PC-9 (cell line): ENCODE results near the gene ZBTB48. TPM values are rescaled to one million over a fixed set of nuclear protein-coding genes. Genes with fewer than 3 reads are reported as not detected.

Source experiments
- BruUV-seq: library from RNA; stranded (reverse); fragments of 400-500 nt; replicated peaks from 2 replicates; lab custom pipeline; 2021; lab: Mats Ljungman, UMichigan
- CTCF ChIA-PET: fragments of 300-600 bp; sonication (Branson Sonifier 250); formaldehyde crosslinking; loops from one replicate; lab custom pipeline; 2022; ENCODE audit warnings: antibody characterized with exemption; lab: Charles Lee
- POLR2A ChIA-PET: fragments of 300-600 bp; sonication (Branson Sonifier 250); formaldehyde crosslinking; loops from one replicate; lab custom pipeline; 2022; ENCODE audit warnings: antibody characterized with exemption; ENCODE audit not compliant: unreplicated experiment; lab: Charles Lee
- DNase-seq, 2 experiments: peaks; one replicate each; pipeline versions ENCODE4 v3.0.0 to v3.0.0-alpha.2; 2015 to 2022; ENCODE audit warnings: mixed read lengths in 1 of 2
- H2AFZ ChIP-seq: fragments of 200-600 bp; sonication (generic); 2 replicates; pipeline ENCODE4 v1.8.1; 2017; ENCODE audit warnings: antibody characterized with exemption
- H3F3A ChIP-seq: fragments of 200-600 bp; sonication (generic); 2 replicates; pipeline ENCODE4 v1.8.1; 2017; ENCODE audit warnings: antibody characterized with exemption, mild to moderate bottlenecking, low read depth; ENCODE audit not compliant: insufficient read depth
- H3K27ac ChIP-seq: fragments of 200-600 bp; sonication (generic); 2 replicates; pipeline ENCODE4 v1.6.1; 2016; ENCODE audit warnings: mixed run types
- H3K27me3 ChIP-seq: fragments of 200-600 bp; sonication (generic); 2 replicates; pipeline ENCODE4 v1.6.1; 2016; ENCODE audit warnings: low read depth, mixed run types; ENCODE audit not compliant: insufficient read depth
- H3K36me3 ChIP-seq: fragments of 200-600 bp; sonication (generic); 2 replicates; pipeline ENCODE4 v1.6.1; 2016; ENCODE audit warnings: low read depth, mixed run types
- H3K4me1 ChIP-seq: fragments of 200-600 bp; sonication (generic); replicated peaks from 2 replicates; pipeline ENCODE4 v1.6.1; 2016; ENCODE audit warnings: mixed run types; ENCODE audit not compliant: insufficient read depth
- H3K4me2 ChIP-seq: fragments of 200-600 bp; sonication (generic); 2 replicates; pipeline ENCODE4 v1.6.1; 2017; ENCODE audit warnings: mixed run types
- H3K4me3 ChIP-seq: fragments of 200-600 bp; sonication (generic); 2 replicates; pipeline ENCODE4 v1.6.1; 2016; ENCODE audit warnings: mixed run types
- H3K79me2 ChIP-seq: fragments of 200-600 bp; sonication (generic); 2 replicates; pipeline ENCODE4 v1.6.1; 2017; ENCODE audit warnings: low read depth, mixed run types
- H3K9me2 ChIP-seq: fragments of 200-600 bp; sonication (generic); 2 replicates; pipeline ENCODE4 v1.8.1; 2017; ENCODE audit warnings: mild to moderate bottlenecking; ENCODE audit not compliant: insufficient read depth
- H3K9me3 ChIP-seq: fragments of 200-600 bp; sonication (generic); 2 replicates; pipeline ENCODE4 v1.8.1; 2016; ENCODE audit warnings: low read depth; ENCODE audit not compliant: insufficient read depth
- H4K20me1 ChIP-seq: fragments of 200-600 bp; sonication (generic); 2 replicates; pipeline ENCODE4 v1.8.1; 2017; ENCODE audit not compliant: insufficient read depth
- CTCF ChIP-seq: fragments of 200-600 bp; sonication (generic); conservative IDR thresholded peaks from 2 replicates; pipeline ENCODE4 v1.6.1; 2017; ENCODE audit warnings: mixed run types, antibody characterized with exemption, mild to moderate bottlenecking, moderate library complexity
- EZH2 ChIP-seq: fragments of 200-600 bp; sonication (generic); IDR thresholded peaks from 2 replicates; pipeline ENCODE4 v1.8.0; 2017; ENCODE audit warnings: antibody characterized with exemption, low read depth
- intact Hi-C: fragments of 100-400 bp; cut with micrococcal nuclease; formaldehyde crosslinking; loops from one replicate; pipeline ENCODE4 v1.10.0; 2022; ENCODE audit not compliant: unreplicated experiment
- total RNA-seq: library from RNA; stranded (reverse); gene quantifications from 2 replicates; pipeline ENCODE4 v1.2.3, GENCODE V29; 2021

The ZBTB48 gene
- total RNA-seq, 1 experiment from 2014 or later: 17.2 TPM

- 0 out of 2 replicates have a peak within 1 kb of the TSS, but pooled peaks have one; percentile 19 for H3K27ac ChIP-seq
- H3F3A ChIP-seq: peaks cover 10% of the 10 kb centered on the region
- H3K79me2 ChIP-seq: 0 out of 2 replicates have a peak, but pooled peaks cover 14% of the 10 kb centered on the region
- no TSS peak for BruUV-seq
- no peaks in the 10 kb centered on the region for H3K27me3 ChIP-seq
- peak within 1 kb of the TSS; percentile 80 for H3K4me2 ChIP-seq
- peak; percentile 75 to 82 for DNase-seq
- intact Hi-C loops: loop anchor here (1.0 to 2.0 kb wide), 2 partner anchors 46 to 70 kb away; partner anchors contain the start of genes NOL9, TAS1R1 and ZBTB48
- TF ChIP-seq EZH2 (no peak), CTCF (no peak; the same call in 1 of the 2 replicates)
- CTCF ChIA-PET: interaction anchor here (0.6 to 0.7 kb wide), 4 partner anchors 57 to 879 kb away, joined by 3 to 9 read pairs (median 6); no protein-coding TSS in a partner anchor
- peak within 1 kb of the TSS; percentile 65 for H3K4me3 ChIP-seq
- no peaks in the 10 kb centered on the region for H3K9me3 ChIP-seq
- POLR2A ChIA-PET: interaction anchor here (0.6 to 0.9 kb wide), 2 partner anchors 45 to 73 kb away, joined by 4 to 18 read pairs; partner anchors contain the start of gene ZBTB48
- 0 out of 2 replicates have a peak, but pooled peaks cover 8% of the 10 kb centered on the region for H3K4me1 ChIP-seq
- H2AFZ ChIP-seq: peak within 1 kb of the TSS; percentile 80
- H4K20me1 ChIP-seq: 0 out of 2 replicates have a peak, but pooled peaks cover 6% of the 10 kb centered on the region
- H3K9me2 ChIP-seq: no peaks in the 10 kb centered on the region
- no peaks in the 10 kb centered on the region for H3K36me3 ChIP-seq
These were observed 45.2 kb downstream of the ZBTB48 start, which contains the start of gene THAP3 for GRCh38 chr1:6624710-6625583. Gene THAP3, plus strand, starts transcription at chr1:6624868. Its CDS starts 351 bp downstream, at chr1:6625219.

GRCh38 chr1:6625584-6626149, 45.9 kb downstream of the ZBTB48 start:
- ChIA-PET POLR2A (no interaction called here), CTCF (interaction anchor here (0.6 kb wide), 1 partner anchor 723 kb away, joined by 5 read pairs; no protein-coding TSS in a partner anchor)
- Histone ChIP-seq H4K20me1 (0 out of 2 replicates have a peak, but pooled peaks cover 6% of the 10 kb centered on the region), H3F3A (peaks cover 10% of the 10 kb centered on the region), H3K36me3 (no peaks in the 10 kb centered on the region), H3K4me1 (0 out of 2 replicates have a peak, but pooled peaks cover 8% of the 10 kb centered on the region), H3K27me3 (no peaks in the 10 kb centered on the region), H3K4me2 (peak overlapping the region; percentile 80), H3K9me2 (no peaks in the 10 kb centered on the region), H3K4me3 (peak overlapping the region; percentile 65), H3K9me3 (no peaks in the 10 kb centered on the region), H2AFZ (peak overlapping the region; percentile 71; the same call in 1 of the 2 replicates), H3K79me2 (0 out of 2 replicates have a peak, but pooled peaks cover 14% of the 10 kb centered on the region), H3K27ac (no peak overlapping the region)
- BruUV-seq: no TSS peak
- intact Hi-C loops: loop anchor here (1.0 to 2.0 kb wide), 2 partner anchors 46 to 71 kb away; partner anchors contain the start of genes NOL9, TAS1R1 and ZBTB48
- DNase-seq: peak in 1 of 2 experiments; percentile 7
- TF ChIP-seq CTCF (no peak), EZH2 (no peak)

GRCh38 chr1:6627031-6627430, 47.2 kb downstream of the ZBTB48 start:
- ChIA-PET CTCF (no interaction called here), POLR2A (no interaction called here)
- H3K27me3 ChIP-seq: no peaks in the 10 kb centered on the region
- H3F3A ChIP-seq: peaks cover 10% of the 10 kb centered on the region
- no peak overlapping the region for H3K4me3 ChIP-seq
- no peaks in the 10 kb centered on the region for H3K36me3 ChIP-seq
- no peak for DNase-seq
- no peaks in the 10 kb centered on the region for H3K9me2 ChIP-seq
- TF ChIP-seq EZH2 (no peak), CTCF (no peak)
- 0 out of 2 replicates have a peak, but pooled peaks cover 6% of the 10 kb centered on the region for H4K20me1 ChIP-seq
- H3K9me3 ChIP-seq: no peaks in the 10 kb centered on the region
- no peak overlapping the region for H2AFZ ChIP-seq
- no peak overlapping the region for H3K27ac ChIP-seq
- H3K79me2 ChIP-seq: 0 out of 2 replicates have a peak, but pooled peaks cover 14% of the 10 kb centered on the region
- no peak overlapping the region for H3K4me2 ChIP-seq
- BruUV-seq: no TSS peak
- H3K4me1 ChIP-seq: 0 out of 2 replicates have a peak, but pooled peaks cover 8% of the 10 kb centered on the region
- intact Hi-C loops: no loop called here
